HG02678 (cell line): ENCODE data around the gene GCLM.
"Not testable (repeated sequence)": the region's sequence is repeated elsewhere in the genome, so short reads cannot be mapped to it uniquely, and the experiment has no call there.

ENCODE experiments used
- ATAC-seq: cut with Tn5 transposase; IDR thresholded peaks from one replicate; pipeline ENCODE4 v1.9.1; 2021; ENCODE audit warnings: mild to moderate bottlenecking, moderate library complexity; ENCODE audit not compliant: unreplicated experiment

The GCLM gene

GRCh38 chr1:93899543-93900207 is 9.6 kb downstream of the GCLM start:
- ATAC-seq, result no peak

DNA sequence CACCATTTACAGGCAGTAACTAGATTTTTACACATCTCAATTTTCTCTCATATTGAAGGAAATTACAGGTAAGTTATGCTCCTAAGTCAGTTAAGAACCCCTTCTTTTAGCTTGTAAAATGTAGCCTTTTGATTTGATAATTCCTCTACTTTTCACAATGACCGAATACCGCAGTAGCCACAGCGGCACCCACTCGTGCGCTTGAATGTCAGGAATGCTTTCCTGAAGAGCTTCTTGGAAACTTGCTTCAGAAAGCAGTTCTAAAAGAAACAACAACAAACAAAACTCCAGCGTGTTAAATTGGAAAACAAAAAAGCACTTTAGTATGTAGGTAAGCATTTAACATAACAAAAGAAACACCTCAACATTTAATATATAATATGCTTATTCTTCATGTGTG is 20.3 kb downstream of the GCLM start:
- ATAC-seq, result no peak

- no peak for ATAC-seq
Measured at GRCh38 chr1:93882269-93882668, 27.0 kb downstream of the GCLM start.

- ATAC-seq, result no peak
Measured at GRCh38 chr1:93880731-93881130, 28.5 kb downstream of the GCLM start.

DNA sequence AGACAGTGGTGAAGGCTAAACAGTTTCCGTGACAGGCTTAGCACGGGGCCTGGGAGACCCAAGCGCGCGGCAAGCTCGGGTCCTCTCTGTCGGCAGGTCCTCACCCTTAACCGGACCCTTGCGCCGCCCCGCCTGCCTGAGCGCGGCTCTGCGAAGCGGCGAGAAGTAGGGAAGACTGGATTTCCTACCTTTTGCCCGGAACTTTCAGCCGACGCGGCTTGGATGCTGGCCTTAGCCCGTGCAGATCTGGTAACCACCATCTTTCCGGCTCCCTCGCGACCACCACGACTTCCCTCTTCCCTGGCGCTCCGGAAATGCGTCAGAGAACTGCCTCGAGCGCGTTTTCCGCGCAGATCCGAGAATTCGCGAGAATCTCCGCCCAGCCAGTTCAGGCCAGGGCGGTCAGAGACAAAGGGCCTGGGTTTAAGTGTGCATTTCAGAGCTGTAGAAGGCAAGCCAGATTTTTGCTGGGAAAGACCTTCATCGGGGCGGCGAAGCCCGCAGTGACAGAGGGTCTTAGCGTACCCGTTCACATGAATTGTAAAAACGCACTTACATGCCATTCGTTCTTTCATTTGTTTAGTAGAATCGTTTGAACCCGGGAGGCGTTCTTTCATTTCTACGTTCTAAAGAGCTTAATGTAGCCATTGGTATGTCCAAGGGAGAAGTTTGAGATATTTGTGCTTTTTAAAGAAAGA is 30.2 kb downstream of the GCLM start, which contains the start of gene DNTTIP2:
TSS of gene DNTTIP2 (minus strand) at position 318 of the 698 bp plus-strand sequence. CDS start at position 260, 58 bp downstream.
- ATAC-seq, result peak; percentile 98

- peak; percentile 47 for ATAC-seq
Measured at GRCh38 chr1:93878501-93878888, 30.7 kb downstream of the GCLM start.

DNA sequence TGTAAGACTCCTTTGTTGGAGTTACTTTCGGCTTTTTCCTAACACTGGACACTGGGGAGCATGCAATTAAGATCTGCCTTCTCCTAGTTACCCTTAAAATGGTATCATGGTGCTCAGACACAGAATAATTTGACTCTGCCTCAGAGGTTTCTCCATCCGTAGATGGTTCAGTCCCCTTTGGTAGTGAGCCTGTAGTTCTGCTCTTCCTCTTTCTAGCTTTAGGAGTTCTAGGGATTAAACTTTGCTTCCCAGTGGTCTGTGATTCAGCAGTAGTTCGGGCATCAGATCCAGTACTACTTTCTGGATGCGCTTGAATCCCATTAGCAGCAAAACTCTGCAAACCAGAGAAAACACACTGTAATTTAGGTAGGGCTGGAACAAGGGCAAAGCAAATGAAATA is 31.7 kb downstream of the GCLM start:
- ATAC-seq, result no peak

- ATAC-seq, result no peak
Measured at GRCh38 chr1:93876244-93876643, 33.0 kb downstream of the GCLM start.

GRCh38 chr1:93874025-93874651 is 35.1 kb downstream of the GCLM start:
- no peak for ATAC-seq

- ATAC-seq, result no peak
Measured at GRCh38 chr1:93871366-93871765, 37.9 kb downstream of the GCLM start.

DNA sequence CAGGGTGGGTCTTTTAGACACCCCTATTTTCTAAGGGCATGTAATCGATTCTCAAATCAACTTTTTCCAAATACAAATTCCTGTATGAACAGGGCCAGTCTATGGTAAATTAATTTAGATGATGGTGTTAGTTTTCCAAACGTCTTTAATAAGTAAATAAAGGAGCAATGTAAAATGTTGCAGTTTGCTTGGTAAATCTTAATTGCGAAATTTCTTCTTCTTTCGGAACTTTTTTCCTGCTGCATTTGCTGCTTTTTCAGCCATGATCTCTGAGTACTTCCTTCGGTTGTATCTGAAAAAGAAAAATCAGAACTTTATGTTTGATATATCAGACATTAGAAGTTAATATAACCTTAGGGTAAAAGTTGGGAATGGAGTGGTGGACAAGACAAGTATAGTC is 39.6 kb downstream of the GCLM start:
- ATAC-seq, result no peak

DNA sequence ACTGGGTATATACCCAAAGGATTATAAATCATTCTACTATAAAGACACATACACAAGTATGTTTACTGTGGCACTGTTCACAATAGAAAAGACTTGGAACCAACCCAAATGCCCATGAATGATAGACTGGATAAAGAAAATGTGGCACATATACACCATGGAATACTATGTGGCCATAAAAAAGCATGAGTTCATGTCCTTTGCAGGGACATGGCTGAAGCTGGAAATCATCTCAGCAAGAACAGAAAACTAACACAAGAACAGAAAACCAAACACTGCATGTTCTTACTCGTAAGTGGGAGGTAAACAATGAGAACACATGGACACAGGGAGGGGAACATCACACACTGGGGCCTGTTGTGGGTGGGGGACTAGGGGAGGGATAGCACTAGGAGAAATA is 40.7 kb downstream of the GCLM start:
- not testable (repeated sequence) for ATAC-seq

DNA sequence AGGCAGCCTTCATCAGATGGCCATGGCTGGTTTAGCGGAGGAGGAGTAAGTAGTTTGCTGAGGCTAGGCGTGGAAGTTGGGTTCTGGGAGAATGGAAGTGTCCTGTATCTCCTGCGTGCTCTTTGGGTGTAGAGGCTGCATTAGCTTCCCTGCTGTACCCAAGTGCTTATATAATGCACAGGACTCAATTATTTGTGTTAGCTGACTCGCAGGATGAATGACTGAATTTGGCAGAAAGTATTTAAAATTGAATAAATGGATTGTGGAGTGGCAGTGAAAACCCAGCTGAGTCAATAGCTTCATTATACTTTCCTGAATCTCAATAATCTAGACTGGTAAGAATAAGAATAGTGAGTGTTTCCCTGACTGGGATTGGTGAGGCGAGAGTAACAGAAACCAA is 44.0 kb downstream of the GCLM start:
- ATAC-seq, result no peak

DNA sequence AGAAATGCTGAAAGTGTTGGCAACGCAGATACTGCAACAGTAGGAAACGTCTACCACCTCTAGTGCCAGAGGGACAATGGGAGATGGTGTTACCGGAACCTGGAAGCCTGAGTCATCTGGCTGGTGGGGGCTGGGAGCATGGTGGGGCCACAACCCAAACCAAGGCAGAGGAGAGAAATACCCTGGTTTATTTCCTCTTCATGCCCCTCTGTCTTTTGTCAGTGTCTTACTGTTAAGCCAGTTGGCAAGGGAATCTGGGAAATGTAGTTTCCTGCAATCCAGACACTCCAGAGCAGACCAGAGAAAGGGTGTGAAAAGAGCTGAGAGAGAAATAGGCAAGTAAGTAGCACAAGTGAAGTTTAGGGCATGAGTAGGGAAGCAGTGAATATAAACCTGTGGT is 45.1 kb downstream of the GCLM start:
- ATAC-seq, result no peak

DNA sequence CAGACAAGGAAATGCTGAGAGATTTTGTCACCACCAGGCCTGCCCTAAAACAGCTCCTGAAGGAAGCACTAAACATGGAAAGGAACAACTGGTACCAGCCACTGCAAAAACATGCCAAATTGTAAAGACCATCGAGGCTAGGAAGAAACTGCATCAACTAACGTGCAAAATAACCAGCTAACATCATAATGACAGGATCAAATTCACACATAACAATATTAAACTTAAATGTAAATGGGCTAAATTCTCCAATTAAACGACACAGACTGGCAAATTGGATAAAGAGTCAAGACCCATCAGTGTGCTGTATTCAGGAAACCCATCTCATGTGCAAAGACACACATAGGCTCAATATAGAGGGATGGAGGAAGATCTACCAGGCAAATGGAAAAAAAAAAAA is 51.6 kb downstream of the GCLM start:
- ATAC-seq, result not testable (repeated sequence)

DNA sequence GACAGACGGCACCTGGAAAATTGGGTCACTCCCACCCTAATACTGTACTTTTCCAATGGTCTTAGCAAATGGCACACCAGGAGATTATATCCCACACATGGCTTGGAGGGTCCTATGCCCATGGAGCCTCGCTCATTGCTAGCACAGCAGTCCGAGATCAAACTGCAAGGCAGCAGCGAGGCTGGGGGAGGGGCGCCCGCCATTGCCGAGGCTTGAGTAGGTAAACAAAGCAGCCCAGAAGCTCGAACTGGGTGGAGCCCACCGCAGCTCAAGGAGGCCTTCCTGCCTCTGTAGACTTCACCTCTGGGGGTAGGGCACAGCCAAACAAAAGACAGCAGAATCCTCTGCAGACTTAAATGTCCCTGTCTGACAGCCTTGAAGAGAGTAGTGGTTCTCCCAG is 53.2 kb downstream of the GCLM start:
- not testable (repeated sequence) for ATAC-seq

DNA sequence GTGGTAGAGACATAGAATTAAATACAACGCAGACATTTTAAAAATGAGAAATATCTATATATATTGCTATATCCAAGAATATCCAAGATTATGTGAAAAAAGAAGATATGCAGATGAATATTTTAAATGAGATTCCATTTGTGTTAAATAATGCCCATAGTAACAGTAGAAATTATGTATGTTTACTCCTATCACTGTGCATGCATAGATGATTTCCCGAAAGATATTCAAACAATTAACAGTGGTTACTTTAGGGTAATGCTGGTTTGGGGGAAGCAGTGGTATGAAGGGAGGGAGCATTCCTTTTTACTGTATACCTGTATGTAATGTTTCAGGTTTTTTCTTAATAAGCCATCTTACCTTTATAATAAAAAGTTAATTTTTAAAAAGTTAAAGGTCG is 55.3 kb downstream of the GCLM start:
- ATAC-seq, result no peak

DNA sequence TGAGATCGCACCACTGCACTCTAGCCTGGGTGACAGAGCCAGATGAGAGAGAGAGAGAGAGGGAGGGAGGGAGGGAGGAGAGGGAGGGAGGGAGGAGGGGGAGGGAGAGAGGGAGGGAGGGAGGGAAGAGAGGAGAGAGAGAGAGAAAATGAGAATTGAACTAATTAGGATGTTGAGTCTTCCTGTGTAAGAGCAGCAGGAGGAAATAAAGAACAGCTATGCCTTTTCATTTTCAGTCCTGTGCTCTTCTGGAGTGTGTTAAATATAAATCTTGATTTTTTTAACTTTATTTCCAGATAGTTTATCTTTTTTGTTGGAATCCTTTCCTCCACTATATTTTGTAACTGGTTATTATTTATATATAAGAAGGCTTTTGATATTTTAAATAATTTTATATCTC is 57.4 kb downstream of the GCLM start:
- ATAC-seq, result no peak

- no peak for ATAC-seq
Measured at GRCh38 chr1:93851327-93851712, 57.9 kb downstream of the GCLM start.

- not testable (repeated sequence) for ATAC-seq
Measured at GRCh38 chr1:93850687-93851326, 58.4 kb downstream of the GCLM start.

GRCh38 chr1:93848350-93848883 is 60.8 kb downstream of the GCLM start:
- no peak for ATAC-seq
